Cardiac septum (tissue), 1 donor: ENCODE measurements around the gene GADD45A. TPM values are rescaled to one million over a fixed set of nuclear protein-coding genes. Genes with fewer than 3 reads are reported as not detected.
"Not testable (repeated sequence)": the region's sequence is repeated elsewhere in the genome, so short reads cannot be mapped to it uniquely, and the experiment has no call there.

ENCODE experiments used
- DNase-seq: peaks from one replicate; pipeline ENCODE4 v3.0.0-alpha.2; 2020; ENCODE audit warnings: low spot score
- intact Hi-C: fragments of 100-400 bp; cut with DNase I; formaldehyde crosslinking; loops from one replicate; pipeline ENCODE4 v1.14.0; 2022
- long read RNA-seq: library from polyadenylated mRNA; unstranded; transcript quantifications from one replicate; pipeline ENCODE4 v2.0.0, GENCODE V29; 2021
- total RNA-seq: library from RNA; stranded (reverse); fragmentation: NEBNext Ultra II Directional; extraction: Animal tissue kit (Norgen Biotek cat#: 25700); gene quantifications from one replicate; pipeline ENCODE4 v1.2.1, GENCODE V29; 2021
- donor health status: DM: no; HTN: no; CAD: no.

GADD45A gene
- 94.9 TPM for total RNA-seq
- long read RNA-seq, transcript GADD45A-202 (4 exons, 1,496 nt): major isoform, 125 of 144 reads
- long read RNA-seq, partial matches to known transcripts: 6 of 144 reads
- long read RNA-seq, other reads (novel, unspliced or antisense): 10 of 144 reads

GRCh38 chr1:67685067-67685557 lies at the start of gene GADD45A:
Gene GADD45A (plus strand): TSS chr1:67685201. CDS start chr1:67685495, 294 bp downstream.
- DNase-seq: peak; percentile 100
- intact Hi-C loops: loop anchor here (2.0 to 10.0 kb wide), 4 partner anchors 76 to 150 kb away; partner anchors contain the start of gene GNG12

- intact Hi-C loops: no loop called here
- no peak for DNase-seq
These were observed 48.9 kb upstream of the GADD45A start for GRCh38 chr1:67636146-67636545.

- intact Hi-C loops: no loop called here
These were observed 45.6 kb upstream of the GADD45A start for GRCh38 chr1:67639361-67639760.

GRCh38 chr1:67642629-67643028 lies 42.4 kb upstream of the GADD45A start:
- intact Hi-C loops: no loop called here
- no peak for DNase-seq

More at GRCh38 chr1:67639361-67639760, 45.6 kb upstream of the GADD45A start:
- DNase-seq: no peak

GRCh38 chr1:67644566-67644965 lies 40.4 kb upstream of the GADD45A start:
- DNase-seq: no peak
- intact Hi-C loops: loop anchor here (2.0 kb wide), 1 partner anchor 110 kb away; no protein-coding TSS in a partner anchor

GRCh38 chr1:67645495-67646144 lies 39.4 kb upstream of the GADD45A start:
- no peak for DNase-seq
- intact Hi-C loops: loop anchor here (2.0 to 5.0 kb wide), 2 partner anchors 37 to 109 kb away; no protein-coding TSS in a partner anchor

GRCh38 chr1:67646145-67647035 lies 38.6 kb upstream of the GADD45A start:
- DNase-seq: no peak
- intact Hi-C loops: loop anchor here (5.0 kb wide), 1 partner anchor 36 kb away; no protein-coding TSS in a partner anchor

GRCh38 chr1:67647036-67647798 lies 37.8 kb upstream of the GADD45A start:
- intact Hi-C loops: loop anchor here (5.0 kb wide), 1 partner anchor 35 kb away; no protein-coding TSS in a partner anchor
- DNase-seq: no peak

GRCh38 chr1:67647814-67648358 lies 37.1 kb upstream of the GADD45A start:
- intact Hi-C loops: loop anchor here (5.0 kb wide), 1 partner anchor 34 kb away; no protein-coding TSS in a partner anchor
- DNase-seq: no peak

- DNase-seq: no peak
- intact Hi-C loops: loop anchor here (5.0 kb wide), 1 partner anchor 34 kb away; no protein-coding TSS in a partner anchor
These were observed 36.2 kb upstream of the GADD45A start for GRCh38 chr1:67648582-67649326.

GRCh38 chr1:67650061-67650460 lies 34.9 kb upstream of the GADD45A start:
- intact Hi-C loops: no loop called here
- DNase-seq: no peak

- DNase-seq: no peak
- intact Hi-C loops: no loop called here
These were observed 34.0 kb upstream of the GADD45A start for GRCh38 chr1:67651031-67651430.

- DNase-seq: no peak
- intact Hi-C loops: no loop called here
These were observed 32.2 kb upstream of the GADD45A start for GRCh38 chr1:67652800-67653199.

- intact Hi-C loops: no loop called here
- DNase-seq: no peak
These were observed 31.7 kb upstream of the GADD45A start for GRCh38 chr1:67653304-67653703.

- intact Hi-C loops: no loop called here
These were observed 29.4 kb upstream of the GADD45A start for GRCh38 chr1:67655581-67655980.

GRCh38 chr1:67657152-67657551 lies 27.8 kb upstream of the GADD45A start:
- intact Hi-C loops, DNase-seq: not testable (repeated sequence)

More at GRCh38 chr1:67655581-67655980, 29.4 kb upstream of the GADD45A start:
- no peak for DNase-seq

- no peak for DNase-seq
- intact Hi-C loops: no loop called here
These were observed 25.8 kb upstream of the GADD45A start for GRCh38 chr1:67659229-67659628.

- no peak for DNase-seq
- intact Hi-C loops: no loop called here
These were observed 22.1 kb upstream of the GADD45A start for GRCh38 chr1:67662884-67663283.
